Tibial nerve (tissue), 4 donors: Measurements from ENCODE around the gene PDE6D.

Source experiments
- CTCF ChIP-seq, 5 experiments: fragments of 200-600 bp in 3 of 5; fragments of 450-650 bp in 2 of 5; sonication (generic) in 3 of 5; IDR thresholded peaks; one replicate each; pipeline ENCODE4 v1.5.1; 2016 to 2019; ENCODE audit warnings: antibody characterized with exemption in 5 of 5, mild to moderate bottlenecking in 3 of 5, moderate library complexity in 2 of 5
- EP300 ChIP-seq, 2 donors: sonication (generic); formaldehyde crosslinking; IDR thresholded peaks; one replicate each; pipeline ENCODE4 v1.6.1; 2017; ENCODE audit warnings: antibody characterized with exemption in 2 of 2, mild to moderate bottlenecking in 1 of 2
- POLR2A ChIP-seq, 2 donors: fragments of 450-650 bp; IDR thresholded peaks; one replicate each; pipeline ENCODE4 v1.6.1; 2017; ENCODE audit warnings: antibody characterized with exemption in 2 of 2, mild to moderate bottlenecking in 2 of 2, moderate library complexity in 2 of 2

- TF ChIP-seq POLR2A (IDR thresholded peaks at IDR 0.05): no peak
- TF ChIP-seq EP300 (IDR thresholded peaks at IDR 0.05): no peak
- TF ChIP-seq CTCF (IDR thresholded peaks at IDR 0.05): no peak
These were observed 17.0 kb downstream of the PDE6D start for GRCh38 chr2:231764124-231764523.
